Purkinje cell (primary cell): Measurements from ENCODE around the gene VPS26A. TPM values are rescaled to one million over a fixed set of nuclear protein-coding genes. Genes with fewer than 3 reads are reported as not detected.

ENCODE experiments used
- polyA plus RNA-seq: library from polyadenylated mRNA; unstranded; fragments of >200 nt; fragmentation: Nextera tagmentation; gene quantifications from 2 replicates; pipeline ENCODE4 v1.2.1, GENCODE V29; 2014

The VPS26A gene
- 16.7 and 40.0 TPM in 2 replicates for polyA plus RNA-seq

GRCh38 chr10:69123747-69124562, at the start of gene VPS26A:
Gene VPS26A, plus strand, starts transcription at chr10:69124178. Its CDS starts 100 bp downstream, at chr10:69124278.

GRCh38 chr10:69087590-69088470, 36.1 kb upstream of the VPS26A start, which contains the start of gene SRGN:
Gene SRGN, plus strand, starts transcription at chr10:69088103. Its CDS starts 55 bp downstream, at chr10:69088158.

GRCh38 chr10:69179743-69180524, 56.0 kb downstream of the VPS26A start, which contains the start of gene SUPV3L1:
Gene SUPV3L1, plus strand, starts transcription at chr10:69180234. Its CDS starts 58 bp downstream, at chr10:69180292.

GRCh38 chr10:69220041-69220451, 96.1 kb downstream of the VPS26A start, which contains the start of gene HKDC1:
Gene HKDC1, plus strand, starts transcription at chr10:69220332. Its CDS starts 104 bp downstream, at chr10:69220436.

Other genes starting within 250 kb of the VPS26A start
- gene DDX50, start 222.9 kb upstream of the VPS26A start, polyA plus RNA-seq = 26.1 and 26.6 TPM in 2 replicates
- gene DDX21, start 168.0 kb upstream of the VPS26A start, polyA plus RNA-seq = 19.9 and 22.7 TPM in 2 replicates
- 58.7 and 67.4 TPM in 2 replicates for gene KIFBP, start 135.4 kb upstream of the VPS26A start, polyA plus RNA-seq
- 6.8 and 12.5 TPM in 2 replicates for gene SRGN, start 36.1 kb upstream of the VPS26A start, polyA plus RNA-seq
- 43.5 and 57.7 TPM in 2 replicates for gene SUPV3L1, start 56.1 kb downstream of the VPS26A start, polyA plus RNA-seq
- 1.6 and 2.2 TPM in 2 replicates for gene HKDC1, start 96.2 kb downstream of the VPS26A start, polyA plus RNA-seq
- 5.8 and 19.4 TPM in 2 replicates for gene HK1, start 154.3 kb downstream of the VPS26A start, polyA plus RNA-seq